Measurements from ENCODE around the gene COMP. TPM values are rescaled to one million over a fixed set of nuclear protein-coding genes. Genes with fewer than 3 reads are reported as not detected.

Gene COMP
- total RNA-seq, 4 donors from 2014 or later = 0.33 to 0.83 (median 0.62) TPM

DNA sequence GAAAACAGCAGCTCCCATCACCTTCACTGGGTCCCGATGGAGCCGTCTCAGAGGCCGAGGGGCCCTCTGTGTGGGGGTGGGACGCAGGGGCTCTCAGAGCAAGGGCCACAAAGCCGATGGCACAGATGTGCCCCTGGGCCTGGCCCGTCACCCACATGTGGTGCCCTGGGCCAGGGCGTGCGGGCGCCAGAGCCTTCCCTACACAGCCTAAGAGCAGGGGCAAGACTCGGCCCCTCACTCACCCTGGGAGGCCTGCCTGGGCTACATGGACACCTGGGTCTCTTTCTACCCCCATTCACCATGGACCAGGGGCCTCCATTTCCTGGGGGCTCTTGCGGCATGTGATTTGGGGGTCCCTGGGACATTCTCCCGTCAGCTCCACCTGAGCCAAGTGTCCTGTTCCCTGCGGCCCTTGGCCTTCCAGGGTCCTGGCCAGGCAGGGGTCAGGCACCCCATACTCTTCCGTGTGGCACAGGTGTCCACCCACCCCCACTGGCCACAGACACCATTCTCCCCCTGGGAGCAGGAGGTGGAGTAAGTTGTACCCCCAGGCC, 10.0 kb downstream of the COMP start:
- H3K27me3 ChIP-seq = peaks cover 0 to 23% (median 10%) of the 10 kb centered on the region in 4 donors
- WGBS = no CpG with 5 or more reads among the region's 14 CpGs
- peaks cover 0 to 13% (median 0%) of the 10 kb centered on the region in 4 donors for H3K36me3 ChIP-seq
- no peak overlapping the region for H3K4me3 ChIP-seq
- DNase-seq (ENCODE audit: extremely low spot score) = no peak
- peaks cover 10 to 26% (median 21%) of the 10 kb centered on the region in 4 donors for H3K4me1 ChIP-seq
- H3K9me3 ChIP-seq = no peaks in the 10 kb centered on the region
- H3K27ac ChIP-seq (replicated peaks in 1 of 4) = no peak overlapping the region
- intact Hi-C loops (cut with DNase I) = no loop called here
- TF ChIP-seq EP300 (IDR thresholded peaks at IDR 0.05) (no peak), CTCF (IDR thresholded peaks at IDR 0.05) (no peak), POLR2A (IDR thresholded peaks at IDR 0.05; ENCODE audit: low read depth) (no peak), POLR2AphosphoS5 (IDR thresholded peaks at IDR 0.05) (no peak)

DNA sequence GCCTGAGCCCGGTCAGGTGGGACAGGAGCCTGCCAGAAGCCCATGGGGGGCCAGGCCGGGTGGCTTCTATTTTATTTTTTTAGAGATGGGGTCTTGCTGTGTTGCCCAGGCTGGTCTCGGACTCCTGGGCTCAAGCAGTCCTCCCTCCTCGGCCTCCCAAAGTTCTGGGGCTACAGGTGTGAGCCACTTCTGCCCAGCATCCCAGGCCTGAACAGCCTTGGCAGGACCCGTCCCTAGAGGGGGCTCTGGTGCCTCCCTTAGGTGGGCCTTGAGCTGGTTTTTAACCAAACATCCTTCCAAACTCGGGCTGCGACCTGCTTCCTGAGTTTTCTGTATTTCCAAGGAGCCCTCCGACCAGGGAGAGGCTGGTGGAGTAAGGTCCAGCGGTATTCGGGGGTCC, 10.5 kb downstream of the COMP start:
- TF ChIP-seq CTCF (IDR thresholded peaks at IDR 0.05) = no peak
- no peak for TF ChIP-seq POLR2AphosphoS5 (IDR thresholded peaks at IDR 0.05)
- TF ChIP-seq EP300 (IDR thresholded peaks at IDR 0.05) = no peak
- TF ChIP-seq POLR2A (IDR thresholded peaks at IDR 0.05; ENCODE audit: low read depth) = no peak
- Histone ChIP-seq H3K27ac (replicated peaks in 1 of 4) (no peak overlapping the region), H3K27me3 (peaks cover 0 to 18% (median 5%) of the 10 kb centered on the region in 4 donors), H3K9me3 (no peaks in the 10 kb centered on the region), H3K4me1 (peaks cover 6 to 21% (median 16%) of the 10 kb centered on the region in 4 donors), H3K4me3 (no peak overlapping the region), H3K36me3 (peaks cover 0 to 15% (median 2%) of the 10 kb centered on the region in 4 donors)
- intact Hi-C loops (cut with DNase I) = no loop called here
- DNase-seq (ENCODE audit: extremely low spot score) = no peak
- WGBS = 100% methylated on average over 3 of the region's 10 CpGs

DNA sequence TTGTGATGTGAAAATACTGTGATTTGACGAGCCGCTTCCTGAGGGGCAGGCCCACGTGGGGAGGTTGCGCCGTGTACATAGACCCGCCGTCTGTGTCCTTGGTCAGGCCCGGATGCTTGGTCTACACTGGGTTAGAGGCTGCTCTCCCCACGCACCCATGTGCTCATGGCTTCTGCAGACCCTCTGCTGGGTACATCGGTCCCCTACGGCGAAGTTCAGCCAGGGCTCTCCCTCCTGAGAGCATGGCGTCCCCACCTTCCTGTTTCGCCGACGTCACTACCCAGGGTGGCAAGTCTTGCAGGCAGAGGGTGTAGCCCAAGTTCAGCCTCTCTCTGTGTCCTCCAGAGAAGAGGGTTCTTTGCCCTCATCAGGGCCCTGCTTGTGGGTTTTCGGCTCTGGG, 11.0 kb downstream of the COMP start:
- 93% methylated on average over 12 of the region's 17 CpGs for WGBS
- Histone ChIP-seq H3K27me3 (peaks cover 0 to 13% (median 1%) of the 10 kb centered on the region in 4 donors), H3K27ac (replicated peaks in 1 of 4) (no peak overlapping the region), H3K36me3 (peaks cover 0 to 18% (median 4%) of the 10 kb centered on the region in 4 donors), H3K4me1 (peaks cover 0 to 15% (median 11%) of the 10 kb centered on the region in 4 donors), H3K9me3 (no peaks in the 10 kb centered on the region), H3K4me3 (no peak overlapping the region)
- TF ChIP-seq EP300 (IDR thresholded peaks at IDR 0.05) (no peak), POLR2A (IDR thresholded peaks at IDR 0.05; ENCODE audit: low read depth) (no peak), CTCF (IDR thresholded peaks at IDR 0.05) (no peak), POLR2AphosphoS5 (IDR thresholded peaks at IDR 0.05) (no peak)
- no peak for DNase-seq (ENCODE audit: extremely low spot score)
- intact Hi-C loops (cut with DNase I) = no loop called here

DNA sequence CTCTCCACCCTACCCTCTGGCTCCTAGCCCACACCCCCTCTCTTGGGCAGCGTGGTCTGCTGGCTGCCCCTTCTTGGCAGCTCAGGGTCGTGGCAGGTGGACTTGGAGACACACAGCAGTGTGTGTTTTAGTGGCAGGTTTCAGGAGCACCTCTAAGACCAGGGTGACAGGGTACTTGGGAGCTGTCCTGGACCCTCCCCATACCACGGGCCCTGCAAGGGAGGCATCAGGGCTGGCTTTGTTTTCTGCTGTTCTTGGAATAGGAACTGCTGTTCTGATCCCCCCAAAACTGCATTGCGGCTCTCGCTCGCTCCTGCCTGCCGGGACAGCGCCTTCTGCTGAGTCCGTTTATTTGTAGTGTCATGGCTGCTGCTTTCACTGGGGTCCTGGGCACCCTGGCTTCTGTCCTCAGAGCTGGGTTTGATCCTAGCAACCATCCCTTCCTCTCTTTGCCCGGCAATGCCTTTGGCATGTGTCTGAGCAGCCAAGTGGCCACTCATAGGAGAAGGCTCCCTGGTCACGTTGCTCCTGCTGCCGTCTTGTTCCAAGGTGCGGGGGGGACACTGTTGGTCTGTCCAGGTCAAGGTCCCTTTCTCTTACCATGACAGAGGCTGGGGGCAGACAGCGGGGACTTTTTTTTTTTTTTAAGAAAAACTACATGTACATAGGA, 12.1 kb downstream of the COMP start:
- intact Hi-C loops (cut with DNase I) = no loop called here
- no peak overlapping the region for H3K4me3 ChIP-seq
- 89% methylated on average over 14 of the region's 14 CpGs for whole genome bisulfite sequencing
- H3K27ac ChIP-seq (replicated peaks in 1 of 4) = no peak overlapping the region
- peaks cover 0 to 12% (median 8%) of the 10 kb centered on the region in 4 donors for H3K4me1 ChIP-seq
- H3K27me3 ChIP-seq = peaks cover 0 to 5% (median 0%) of the 10 kb centered on the region in 4 donors
- H3K9me3 ChIP-seq = no peaks in the 10 kb centered on the region
- peaks cover 0 to 18% (median 4%) of the 10 kb centered on the region in 4 donors for H3K36me3 ChIP-seq
- no peak for TF ChIP-seq EP300 (IDR thresholded peaks at IDR 0.05)
- no peak for TF ChIP-seq POLR2A (IDR thresholded peaks at IDR 0.05; ENCODE audit: low read depth)
- DNase-seq (ENCODE audit: extremely low spot score) = no peak

- TF ChIP-seq POLR2AphosphoS5 (IDR thresholded peaks at IDR 0.05) (no peak), CTCF (IDR thresholded peaks at IDR 0.05) (no peak), EP300 (IDR thresholded peaks at IDR 0.05) (no peak), POLR2A (IDR thresholded peaks at IDR 0.05; ENCODE audit: low read depth) (no peak)
- Histone ChIP-seq H3K27ac (replicated peaks in 1 of 4) (no peak overlapping the region), H3K36me3 (peaks cover 0 to 19% (median 4%) of the 10 kb centered on the region in 4 donors), H3K4me1 (peaks cover 0 to 12% (median 8%) of the 10 kb centered on the region in 4 donors), H3K4me3 (peak overlapping the region in 1 of 4 donors; percentile 2), H3K27me3 (peaks cover 0 to 5% (median 0%) of the 10 kb centered on the region in 4 donors), H3K9me3 (no peaks in the 10 kb centered on the region)
- intact Hi-C loops (cut with DNase I) = no loop called here
- 56% methylated on average over 8 of the region's 11 CpGs for WGBS
- DNase-seq (ENCODE audit: extremely low spot score) = no peak
Measured at GRCh38 chr19:18778076-18778389, 13.1 kb downstream of the COMP start.

Measured in esophagus muscularis mucosa (tissue), 4 donors.